Muscle layer of duodenum (tissue), 2 donors: ENCODE data around the gene MT1X.
A peak's percentile ranks its signal among the peaks of the same experiment; 100 is the strongest.

Experiments
- H3K27ac ChIP-seq: one replicate; pipeline ENCODE4 v1.7.0; 2013; ENCODE audit warnings: mild to moderate bottlenecking, low read length
- H3K27me3 ChIP-seq: one replicate; pipeline ENCODE4 v1.7.0; 2013; ENCODE audit warnings: low read depth, mild to moderate bottlenecking, control low read depth, low read length
- H3K36me3 ChIP-seq, 2 donors: one replicate each; pipeline ENCODE4 v1.7.0; 2013; ENCODE audit warnings: low read length in 2 of 2, control low read depth in 1 of 2, mild to moderate bottlenecking in 1 of 2; ENCODE audit not compliant: insufficient read depth in 2 of 2, control insufficient read depth in 1 of 2
- H3K4me1 ChIP-seq, 2 donors: one replicate each; pipeline ENCODE4 v1.7.0; 2013; ENCODE audit warnings: low read length in 2 of 2, mild to moderate bottlenecking in 2 of 2, control low read depth in 1 of 2, moderate library complexity in 1 of 2; ENCODE audit not compliant: insufficient read depth in 2 of 2, control insufficient read depth in 1 of 2
- H3K4me3 ChIP-seq, 2 donors: one replicate each; pipeline ENCODE4 v1.7.0; 2013; ENCODE audit warnings: low read length in 2 of 2, low read depth in 1 of 2, mild to moderate bottlenecking in 1 of 2
- H3K9me3 ChIP-seq, 2 donors: one replicate each; pipeline ENCODE4 v1.7.0; 2013; ENCODE audit warnings: low read length in 2 of 2, control low read depth in 1 of 2, mild to moderate bottlenecking in 1 of 2; ENCODE audit not compliant: control insufficient read depth in 1 of 2
- donor health status: healthy.

Gene MT1X

DNA sequence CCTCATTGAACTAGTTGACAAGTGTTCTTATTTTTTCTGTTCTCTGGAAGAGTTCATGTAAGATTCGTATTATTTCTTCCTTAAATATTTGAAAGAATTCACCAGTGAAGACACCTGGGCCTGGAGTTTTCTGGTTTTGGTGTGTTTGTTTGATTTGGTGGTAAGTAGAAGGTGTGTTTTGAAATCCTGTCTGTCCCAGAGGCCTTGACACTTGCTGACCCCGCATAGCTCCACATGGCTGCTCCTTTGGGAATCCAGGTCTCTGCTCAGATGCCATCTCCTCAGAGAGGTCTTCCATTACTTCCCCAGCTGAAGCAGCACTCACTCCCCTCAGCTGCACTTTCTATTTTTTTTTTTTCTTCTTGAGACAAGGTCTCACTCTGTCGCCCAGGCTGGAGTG is 41.9 kb downstream of the MT1X start:
- H3K4me1 ChIP-seq, result peaks cover 8 to 15% of the 10 kb centered on the region in 2 donors

DNA sequence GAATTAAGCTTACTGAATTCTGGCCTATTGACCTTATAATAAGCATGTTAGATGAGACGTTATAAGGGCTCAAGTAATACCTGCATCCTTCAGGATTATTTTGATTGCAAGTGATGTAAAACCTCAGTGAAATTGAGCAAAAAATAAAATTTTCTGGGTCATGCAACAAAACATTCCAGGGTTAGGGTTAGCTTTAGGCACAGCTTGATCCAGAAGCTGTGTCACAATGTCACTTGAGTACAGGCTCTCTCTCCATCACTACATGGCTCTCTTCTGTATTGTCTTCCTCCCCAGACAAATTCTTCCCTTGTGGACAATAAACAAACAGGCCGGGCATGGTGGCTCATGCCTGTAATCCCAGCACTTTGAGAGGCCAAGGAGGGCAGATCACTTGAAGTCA is 44.0 kb downstream of the MT1X start:
- no peaks in the 10 kb centered on the region for H3K9me3 ChIP-seq
- no peaks in the 10 kb centered on the region for H3K36me3 ChIP-seq
- no peaks in the 10 kb centered on the region for H3K27me3 ChIP-seq
- peaks cover 8 to 27% of the 10 kb centered on the region in 2 donors for H3K4me1 ChIP-seq
- no peak overlapping the region for H3K4me3 ChIP-seq
- no peak overlapping the region for H3K27ac ChIP-seq

More for the DNA sequence above, 41.9 kb downstream of the MT1X start:
- Histone ChIP-seq H3K27me3 (no peaks in the 10 kb centered on the region), H3K4me3 (no peak overlapping the region), H3K27ac (no peak overlapping the region), H3K36me3 (no peaks in the 10 kb centered on the region), H3K9me3 (no peaks in the 10 kb centered on the region)

DNA sequence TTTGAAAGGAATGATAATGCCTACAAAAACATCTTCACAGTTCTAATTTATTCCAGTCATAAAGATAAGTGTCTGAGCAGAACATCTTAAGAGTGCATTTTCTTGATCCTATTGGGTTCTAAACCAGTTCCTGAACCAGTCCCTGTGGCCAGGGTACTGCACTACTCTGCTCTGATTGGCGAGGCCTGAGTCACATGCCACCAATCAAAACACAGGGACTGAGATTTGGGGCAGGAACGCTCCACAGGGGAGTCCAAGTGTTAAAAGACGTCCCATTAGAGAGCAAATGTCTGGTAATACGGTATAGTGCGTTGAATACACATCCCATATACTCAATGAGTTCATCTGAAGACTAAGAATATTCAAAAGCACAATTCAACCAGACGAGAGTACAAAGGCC is 44.7 kb downstream of the MT1X start:
- Histone ChIP-seq H3K27ac (no peak overlapping the region), H3K27me3 (no peaks in the 10 kb centered on the region), H3K9me3 (no peaks in the 10 kb centered on the region)

DNA sequence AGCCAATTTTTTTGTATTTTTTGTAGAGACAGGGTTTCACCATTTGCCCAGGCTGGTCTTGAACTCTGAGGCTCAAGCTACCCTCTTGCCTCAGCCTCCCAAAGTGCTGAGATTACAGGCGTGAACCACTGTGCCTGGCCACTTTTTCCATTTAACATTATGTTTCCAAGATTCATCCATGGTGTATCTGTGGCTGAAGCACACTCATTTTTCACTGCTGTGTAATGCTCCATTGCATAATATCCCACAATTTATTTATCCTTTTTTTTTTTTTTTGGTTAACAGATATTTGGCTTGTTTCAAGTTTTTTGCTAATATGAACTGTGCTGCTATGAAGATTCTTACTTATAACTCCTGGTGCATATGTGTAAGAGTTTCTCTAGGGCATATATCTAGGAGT is 45.8 kb downstream of the MT1X start:
- Histone ChIP-seq H3K27me3 (no peaks in the 10 kb centered on the region), H3K4me3 (no peak overlapping the region), H3K4me1 (peaks cover 12 to 31% of the 10 kb centered on the region in 2 donors), H3K9me3 (no peaks in the 10 kb centered on the region), H3K27ac (no peak overlapping the region), H3K36me3 (no peaks in the 10 kb centered on the region)

More for the DNA sequence above, 44.7 kb downstream of the MT1X start:
- no peak overlapping the region for H3K4me3 ChIP-seq
- H3K36me3 ChIP-seq, result no peaks in the 10 kb centered on the region
- H3K4me1 ChIP-seq, result peaks cover 8 to 30% of the 10 kb centered on the region in 2 donors

DNA sequence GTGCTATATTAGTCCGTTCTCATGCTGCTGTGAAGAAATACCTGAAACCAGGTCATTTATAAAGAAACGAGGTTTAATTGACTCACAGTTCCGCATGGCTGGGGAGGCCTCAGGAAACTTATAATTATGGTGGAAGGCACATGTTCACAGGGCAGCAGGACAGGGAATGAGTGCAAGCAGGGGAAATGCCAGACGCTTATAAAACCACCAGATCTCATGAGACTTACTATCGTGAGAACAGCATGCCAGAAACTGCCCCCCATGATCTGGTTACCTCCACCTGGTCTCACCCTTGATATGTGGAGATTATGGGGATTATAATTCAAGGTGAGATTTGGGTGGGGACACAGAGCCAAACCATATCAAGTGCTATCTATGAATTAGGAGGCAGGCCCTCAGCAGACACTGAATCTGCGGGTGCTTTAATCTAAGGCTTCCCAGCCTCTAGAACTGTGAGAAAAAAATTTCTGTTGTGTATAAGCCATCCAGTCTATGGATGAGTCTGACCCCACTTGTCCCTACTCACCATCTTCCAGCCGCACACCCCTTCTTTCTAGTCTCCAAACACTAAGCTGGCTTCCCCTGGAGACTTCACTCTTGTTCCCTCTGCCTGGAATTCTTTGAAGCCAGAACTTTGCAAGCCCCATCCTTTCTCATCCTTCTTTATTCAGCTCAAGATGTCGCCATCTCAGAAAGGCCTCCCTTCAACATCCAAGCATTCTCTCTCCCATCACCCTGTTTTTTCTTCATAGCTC is 46.9 kb downstream of the MT1X start:
- H3K36me3 ChIP-seq, result no peaks in the 10 kb centered on the region
- peak overlapping the region; percentile 96 to 98 for H3K4me3 ChIP-seq
- H3K9me3 ChIP-seq, result no peaks in the 10 kb centered on the region
- H3K4me1 ChIP-seq, result peaks cover 12 to 31% of the 10 kb centered on the region in 2 donors
- peak overlapping the region; percentile 89 for H3K27ac ChIP-seq
- H3K27me3 ChIP-seq, result no peaks in the 10 kb centered on the region

DNA sequence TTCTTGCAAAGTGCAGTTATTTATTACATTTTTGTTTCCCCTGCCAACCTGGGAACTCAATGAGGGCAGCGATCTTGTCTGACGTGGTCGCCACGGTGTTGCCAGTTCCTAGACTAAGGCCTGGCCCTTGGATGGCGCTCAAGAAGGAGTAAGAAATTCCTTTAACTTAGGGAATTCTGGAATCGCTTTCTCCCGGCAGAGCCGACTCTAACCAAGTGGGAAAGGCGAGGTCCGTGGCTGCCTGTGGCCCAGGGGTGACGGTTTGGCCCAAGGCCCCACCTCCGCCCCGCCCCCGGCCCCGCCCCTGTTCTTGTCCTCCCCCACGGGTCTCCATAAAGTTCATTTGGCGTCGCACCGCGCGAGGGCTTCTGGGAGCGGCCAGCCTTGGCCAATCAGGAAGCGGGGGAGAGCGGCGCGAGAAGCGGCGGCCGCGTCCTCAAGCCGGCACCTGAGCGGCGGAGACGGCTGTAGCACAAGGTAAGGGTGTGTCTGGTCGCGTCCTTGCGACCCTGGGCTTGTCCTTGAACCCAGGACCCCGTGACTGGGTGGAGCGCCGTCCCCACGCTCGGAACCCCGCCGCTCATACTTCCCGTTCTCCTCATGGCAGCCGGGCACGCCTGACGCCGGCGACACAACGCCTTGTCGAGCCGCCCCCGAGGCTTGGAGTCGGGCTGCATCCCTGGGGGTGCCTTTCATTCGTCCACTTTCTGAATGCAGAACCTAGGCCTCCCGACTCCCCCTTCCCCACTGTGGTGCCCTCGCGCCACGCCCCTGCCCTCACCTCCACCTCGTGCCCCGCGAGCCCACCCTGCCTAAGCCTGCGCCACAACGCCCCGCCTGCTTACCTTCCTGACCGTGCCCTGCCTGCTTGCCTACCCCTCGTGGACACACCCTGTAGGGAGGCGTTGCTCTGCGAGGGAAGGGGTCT is 47.7 kb downstream of the MT1X start, which contains the start of gene NUP93:
NUP93 (plus strand) TSS at position 395 of the 928 bp plus-strand sequence. CDS start 18,119 bp downstream, outside the sequence.
- H3K4me1 ChIP-seq, result peaks cover 12 to 31% of the 10 kb centered on the region in 2 donors
- H3K27ac ChIP-seq, result peak within 1 kb of the TSS; percentile 89
- no peaks in the 10 kb centered on the region for H3K9me3 ChIP-seq
- H3K36me3 ChIP-seq, result no peaks in the 10 kb centered on the region
- H3K4me3 ChIP-seq, result peak within 1 kb of the TSS; percentile 96 to 98
- no peaks in the 10 kb centered on the region for H3K27me3 ChIP-seq

DNA sequence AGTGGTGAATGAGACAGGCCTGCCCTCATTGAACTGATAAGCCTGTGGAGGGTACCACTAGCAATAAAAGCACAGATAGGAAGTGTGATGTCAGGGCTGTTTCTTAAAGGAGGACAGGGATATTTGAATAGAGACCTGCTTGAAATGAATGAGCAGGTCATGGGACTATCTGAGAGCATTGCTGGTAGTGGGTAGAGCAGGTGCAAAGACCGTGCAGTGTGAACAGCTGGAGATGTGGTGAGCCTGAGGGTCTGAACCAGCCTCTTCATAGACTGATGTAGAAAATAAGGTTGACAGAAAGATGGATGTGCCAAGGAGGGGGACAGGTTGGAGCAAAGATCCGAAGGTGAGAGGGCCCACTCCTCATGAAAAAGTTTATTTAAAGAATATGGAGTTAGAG is 50.1 kb downstream of the MT1X start:
- no peak overlapping the region for H3K27ac ChIP-seq
- H3K27me3 ChIP-seq, result no peaks in the 10 kb centered on the region
- no peak overlapping the region for H3K4me3 ChIP-seq
- H3K9me3 ChIP-seq, result no peaks in the 10 kb centered on the region
- H3K36me3 ChIP-seq, result no peaks in the 10 kb centered on the region
- H3K4me1 ChIP-seq, result peaks cover 12 to 31% of the 10 kb centered on the region in 2 donors

DNA sequence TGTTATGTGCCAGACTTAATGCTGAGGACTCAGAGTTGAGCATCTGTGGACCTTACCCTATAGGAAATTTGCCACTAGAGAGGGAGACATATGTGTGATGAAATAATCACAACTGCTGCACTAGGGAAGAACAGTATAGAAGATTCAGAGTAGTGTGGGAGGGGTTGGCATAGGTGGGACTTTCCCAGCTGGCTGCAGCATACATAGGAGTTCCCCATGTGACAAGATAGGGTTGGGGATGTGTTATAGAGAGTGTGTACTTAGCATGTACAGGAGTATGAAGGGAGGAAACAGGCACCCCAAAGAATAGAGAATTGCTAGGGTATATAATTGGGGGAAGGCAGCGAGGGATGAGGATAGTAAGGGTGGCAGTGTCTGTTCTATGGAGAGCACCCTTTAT is 50.6 kb downstream of the MT1X start:
- H3K27me3 ChIP-seq, result no peaks in the 10 kb centered on the region
- peaks cover 12 to 29% of the 10 kb centered on the region in 2 donors for H3K4me1 ChIP-seq
- H3K4me3 ChIP-seq, result no peak overlapping the region
- H3K27ac ChIP-seq, result no peak overlapping the region
- H3K36me3 ChIP-seq, result no peaks in the 10 kb centered on the region
- H3K9me3 ChIP-seq, result no peaks in the 10 kb centered on the region
